MM.1S (cell line): ENCODE data around the gene PDCD10.
A peak's percentile ranks its signal among the peaks of the same experiment; 100 is the strongest.

Experiments
- DNase-seq: peaks from one replicate; pipeline ENCODE4 v3.0.0-alpha.2; 2015
- H2AFZ ChIP-seq: fragments of 300-600 bp; sonication (generic); 2 replicates; pipeline ENCODE4 v1.6.0; 2016; ENCODE audit warnings: antibody characterized with exemption, low read length
- H3F3A ChIP-seq: fragments of 300-600 bp; sonication (generic); 2 replicates; pipeline ENCODE4 v1.6.1; 2016; ENCODE audit warnings: mild to moderate bottlenecking, antibody characterized with exemption, low read length, moderate library complexity, mixed read lengths; ENCODE audit not compliant: insufficient read depth
- H3K27ac ChIP-seq: fragments of 300-600 bp; sonication (generic); 2 replicates; pipeline ENCODE4 v1.5.1; 2016; ENCODE audit warnings: mild to moderate bottlenecking, low read length
- H3K27me3 ChIP-seq: fragments of 300-600 bp; sonication (generic); replicated peaks from 2 replicates; pipeline ENCODE4 v1.6.0; 2016; ENCODE audit warnings: low read length; ENCODE audit not compliant: insufficient read depth
- H3K36me3 ChIP-seq: fragments of 300-600 bp; sonication (generic); replicated peaks from 2 replicates; pipeline ENCODE4 v1.6.1; 2016; ENCODE audit warnings: mild to moderate bottlenecking, low read length, mixed read lengths; ENCODE audit not compliant: insufficient read depth
- H3K4me1 ChIP-seq: fragments of 300-600 bp; sonication (generic); 2 replicates; pipeline ENCODE4 v1.6.1; 2016; ENCODE audit warnings: low read length, mixed read lengths
- H3K4me2 ChIP-seq: fragments of 300-600 bp; sonication (generic); 2 replicates; pipeline ENCODE4 v1.6.0; 2016; ENCODE audit warnings: low read depth, low read length
- H3K4me3 ChIP-seq: fragments of 300-600 bp; sonication (generic); 2 replicates; pipeline ENCODE4 v1.5.1; 2016; ENCODE audit warnings: low read length, mixed read lengths
- H3K79me2 ChIP-seq: fragments of 300-600 bp; sonication (generic); 2 replicates; pipeline ENCODE4 v1.6.1; 2016; ENCODE audit warnings: mixed run types, low read length, mixed read lengths
- H3K9ac ChIP-seq: fragments of 300-600 bp; sonication (generic); 2 replicates; pipeline ENCODE4 v1.6.1; 2016; ENCODE audit warnings: low read length, mixed read lengths
- H3K9me2 ChIP-seq: fragments of 300-600 bp; sonication (generic); replicated peaks from 2 replicates; pipeline ENCODE4 v1.6.1; 2016; ENCODE audit warnings: mild to moderate bottlenecking, low read length, mixed read lengths; ENCODE audit not compliant: insufficient read depth
- H3K9me3 ChIP-seq: fragments of 300-600 bp; sonication (generic); replicated peaks from 2 replicates; pipeline ENCODE4 v1.6.1; 2016; ENCODE audit warnings: mild to moderate bottlenecking, low read length, mixed read lengths; ENCODE audit not compliant: insufficient read depth
- H4K20me1 ChIP-seq: fragments of 300-600 bp; sonication (generic); 2 replicates; pipeline ENCODE4 v1.6.1; 2016; ENCODE audit warnings: mild to moderate bottlenecking, low read length, moderate library complexity, mixed read lengths; ENCODE audit not compliant: insufficient read depth
- EZH2 ChIP-seq: fragments of 300-600 bp; sonication (generic); optimal IDR thresholded peaks from 2 replicates; pipeline ENCODE3; 2017; ENCODE audit warnings: low read depth, mild to moderate bottlenecking, antibody characterized with exemption, low read length, mixed read lengths
- EZH2phosphoT487 ChIP-seq: fragments of 300-600 bp; sonication (generic); IDR thresholded peaks from 2 replicates; pipeline ENCODE4 v1.6.1; 2018; ENCODE audit warnings: antibody characterized with exemption, low read length
- TF ChIP-seq, protein P1 (sequence below): fragments of 300-600 bp; sonication (generic); IDR thresholded peaks from 2 replicates; pipeline ENCODE4 v1.5.1; 2016; ENCODE audit warnings: antibody characterized with exemption, low read length, mixed read lengths

Gene PDCD10

DNA sequence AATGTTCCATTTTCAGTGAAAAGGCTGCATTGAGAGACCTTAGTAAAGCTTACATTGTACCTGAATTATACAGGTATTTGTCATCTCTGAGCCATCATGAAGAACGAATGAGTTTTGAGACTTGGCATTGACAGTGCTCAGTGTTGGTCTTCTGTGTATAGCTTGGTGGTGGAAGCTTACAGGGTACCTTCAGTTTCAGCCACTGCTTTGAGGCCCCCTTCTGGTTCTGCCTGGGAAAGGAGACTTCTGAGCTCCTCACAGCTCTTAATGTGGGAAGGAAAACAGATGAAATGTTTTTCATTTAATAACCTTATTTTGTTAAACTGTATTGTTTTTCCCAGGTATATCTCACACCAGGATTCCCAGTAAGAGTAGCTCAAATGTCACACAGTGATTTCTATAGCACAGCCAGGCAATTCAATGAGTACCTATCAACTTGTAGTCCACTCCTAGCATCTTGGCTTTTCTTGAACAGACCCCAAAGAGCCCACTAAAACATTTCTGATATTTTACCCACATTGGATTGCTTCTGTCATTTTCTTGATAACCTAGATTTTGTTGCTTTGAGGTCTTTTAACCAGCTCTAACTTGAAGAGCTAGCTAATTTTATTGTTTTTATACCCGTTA, 6.4 kb upstream of the PDCD10 start:
- H4K20me1 ChIP-seq, result no peaks in the 10 kb centered on the region
- H3F3A ChIP-seq, result 0 out of 2 replicates have a peak, but pooled peaks cover 4% of the 10 kb centered on the region
- peak; percentile 68 for DNase-seq
- H3K36me3 ChIP-seq, result no peaks in the 10 kb centered on the region
- no peak overlapping the region for H3K4me2 ChIP-seq
- H3K27ac ChIP-seq, result no peak overlapping the region
- H2AFZ ChIP-seq, result no peak overlapping the region
- no peaks in the 10 kb centered on the region for H3K27me3 ChIP-seq
- no peaks in the 10 kb centered on the region for H3K9me2 ChIP-seq
- H3K9me3 ChIP-seq, result no peaks in the 10 kb centered on the region
- H3K9ac ChIP-seq, result no peak overlapping the region
- H3K4me1 ChIP-seq, result peaks cover 17% of the 10 kb centered on the region
- H3K4me3 ChIP-seq, result no peak overlapping the region
- TF ChIP-seq, protein P1, sequence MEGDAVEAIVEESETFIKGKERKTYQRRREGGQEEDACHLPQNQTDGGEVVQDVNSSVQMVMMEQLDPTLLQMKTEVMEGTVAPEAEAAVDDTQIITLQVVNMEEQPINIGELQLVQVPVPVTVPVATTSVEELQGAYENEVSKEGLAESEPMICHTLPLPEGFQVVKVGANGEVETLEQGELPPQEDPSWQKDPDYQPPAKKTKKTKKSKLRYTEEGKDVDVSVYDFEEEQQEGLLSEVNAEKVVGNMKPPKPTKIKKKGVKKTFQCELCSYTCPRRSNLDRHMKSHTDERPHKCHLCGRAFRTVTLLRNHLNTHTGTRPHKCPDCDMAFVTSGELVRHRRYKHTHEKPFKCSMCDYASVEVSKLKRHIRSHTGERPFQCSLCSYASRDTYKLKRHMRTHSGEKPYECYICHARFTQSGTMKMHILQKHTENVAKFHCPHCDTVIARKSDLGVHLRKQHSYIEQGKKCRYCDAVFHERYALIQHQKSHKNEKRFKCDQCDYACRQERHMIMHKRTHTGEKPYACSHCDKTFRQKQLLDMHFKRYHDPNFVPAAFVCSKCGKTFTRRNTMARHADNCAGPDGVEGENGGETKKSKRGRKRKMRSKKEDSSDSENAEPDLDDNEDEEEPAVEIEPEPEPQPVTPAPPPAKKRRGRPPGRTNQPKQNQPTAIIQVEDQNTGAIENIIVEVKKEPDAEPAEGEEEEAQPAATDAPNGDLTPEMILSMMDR, result peak; percentile 74
- no peak for TF ChIP-seq EZH2
- H3K79me2 ChIP-seq, result peaks cover 38% of the 10 kb centered on the region

DNA sequence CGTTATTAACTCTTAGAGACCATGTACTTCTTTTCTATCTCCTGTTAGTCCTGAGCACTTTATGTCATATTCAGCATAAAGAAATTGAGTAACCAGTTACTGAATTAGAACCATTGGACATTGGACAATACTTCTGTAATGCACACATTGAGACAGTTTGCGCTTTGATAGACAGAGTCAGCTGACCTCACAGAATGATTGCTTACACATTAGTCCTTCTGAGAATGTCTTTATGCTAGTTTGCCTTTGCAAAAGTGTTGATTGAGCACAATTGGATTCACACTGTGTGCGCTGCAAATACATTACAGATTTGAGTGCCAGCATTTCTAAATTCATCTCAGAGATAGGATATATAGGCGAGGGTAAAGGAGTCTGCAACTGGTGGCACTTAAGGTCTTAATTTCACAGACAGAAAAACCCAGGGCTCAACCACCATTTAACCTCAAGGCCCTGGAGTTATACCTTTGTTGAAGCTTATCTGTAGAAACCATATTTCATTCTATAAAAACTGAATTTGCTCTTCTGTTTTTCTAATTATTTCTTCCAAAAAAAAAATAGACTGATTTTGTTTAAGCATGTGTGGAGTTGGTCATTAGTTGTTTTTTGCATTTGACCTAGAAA, 4.6 kb upstream of the PDCD10 start:
- Histone ChIP-seq H3K4me1 (peaks cover 14% of the 10 kb centered on the region; the same call in 1 of the 2 replicates), H3K9ac (no peak overlapping the region), H3K9me3 (no peaks in the 10 kb centered on the region), H3K27ac (no peak overlapping the region), H3K27me3 (no peaks in the 10 kb centered on the region), H3K4me3 (no peak overlapping the region), H3K9me2 (no peaks in the 10 kb centered on the region), H3K79me2 (peaks cover 42% of the 10 kb centered on the region), H4K20me1 (no peaks in the 10 kb centered on the region), H3K36me3 (no peaks in the 10 kb centered on the region), H3F3A (peaks cover 17% of the 10 kb centered on the region), H3K4me2 (no peak overlapping the region), H2AFZ (no peak overlapping the region)
- no peak for TF ChIP-seq EZH2phosphoT487
- TF ChIP-seq, protein P1, result no peak
- no peak for TF ChIP-seq EZH2
- no peak for DNase-seq

DNA sequence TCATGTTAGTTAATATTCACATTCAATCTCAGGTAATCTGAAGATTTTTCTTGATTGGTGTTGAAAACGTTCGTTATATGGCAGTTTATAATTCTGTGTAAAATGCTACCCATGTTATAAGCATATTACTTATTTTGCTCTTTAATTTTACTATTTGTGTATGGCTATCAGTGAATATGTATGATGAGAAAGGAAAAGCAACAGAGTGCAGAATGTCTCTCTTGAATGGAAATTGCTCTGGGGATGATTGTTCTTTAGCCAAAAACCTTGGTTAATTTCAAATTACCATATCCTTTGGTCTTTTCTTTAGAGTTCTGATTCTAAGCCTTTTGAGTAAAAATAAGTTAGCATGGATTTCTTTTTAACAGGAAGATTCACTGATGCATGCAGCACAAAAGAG, 3.3 kb upstream of the PDCD10 start:
- peaks cover 23% of the 10 kb centered on the region for H3F3A ChIP-seq
- no peak overlapping the region for H3K9ac ChIP-seq
- H3K4me3 ChIP-seq, result no peak overlapping the region
- no peaks in the 10 kb centered on the region for H4K20me1 ChIP-seq
- H3K4me2 ChIP-seq, result no peak overlapping the region
- H3K9me3 ChIP-seq, result no peaks in the 10 kb centered on the region
- TF ChIP-seq EZH2 (no peak), EZH2phosphoT487 (no peak)
- TF ChIP-seq, protein P1, result no peak
- DNase-seq, result no peak
- peaks cover 55% of the 10 kb centered on the region for H3K79me2 ChIP-seq
- H3K4me1 ChIP-seq, result peaks cover 20% of the 10 kb centered on the region; the same call in 1 of the 2 replicates
- H3K36me3 ChIP-seq, result no peaks in the 10 kb centered on the region
- H3K27me3 ChIP-seq, result no peaks in the 10 kb centered on the region
- H3K9me2 ChIP-seq, result no peaks in the 10 kb centered on the region
- H3K27ac ChIP-seq, result no peak overlapping the region
- no peak overlapping the region for H2AFZ ChIP-seq
